Bronchial epithelial cell (primary cell): ENCODE results near the gene GTPBP1. TPM values are rescaled to one million over a fixed set of nuclear protein-coding genes. Genes with fewer than 3 reads are reported as not detected.

Experiments
- DNase-seq: peaks from one replicate; pipeline ENCODE4 v3.0.0-alpha.2; 2010; ENCODE audit warnings: low read depth
- FAIRE-seq: peaks from 2 replicates; lab custom pipeline; 2011; peaks lifted over from hg19 to GRCh38; lab: Jason Lieb, UNC
- H3K27me3 ChIP-seq: 2 replicates; pipeline ENCODE4 v1.5.1; 2011; ENCODE audit warnings: low read length; ENCODE audit not compliant: control insufficient read depth, insufficient read depth
- H3K36me3 ChIP-seq: 2 replicates; pipeline ENCODE4 v1.5.1; 2011; ENCODE audit warnings: low read length; ENCODE audit not compliant: control insufficient read depth, insufficient read depth
- H3K4me3 ChIP-seq: 2 replicates; pipeline ENCODE4 v1.5.1; 2011; ENCODE audit warnings: mild to moderate bottlenecking, low read depth, low read length, control low read depth
- total RNA-seq: library from RNA; depleted of rRNA; stranded (reverse); fragments of >200 nt; gene quantifications from 2 replicates; pipeline ENCODE4 v1.2.1, GENCODE V29; 2014
- TF ChIP-seq, protein P1 (sequence below): IDR thresholded peaks from 2 replicates; pipeline ENCODE4 v1.5.1; 2011; ENCODE audit warnings: mild to moderate bottlenecking, moderate library complexity, low read length, control low read depth, inconsistent platforms; ENCODE audit not compliant: insufficient read depth, severe bottlenecking

Gene GTPBP1
- total RNA-seq, 1 donor from 2014 or later = 28.7 TPM

DNA sequence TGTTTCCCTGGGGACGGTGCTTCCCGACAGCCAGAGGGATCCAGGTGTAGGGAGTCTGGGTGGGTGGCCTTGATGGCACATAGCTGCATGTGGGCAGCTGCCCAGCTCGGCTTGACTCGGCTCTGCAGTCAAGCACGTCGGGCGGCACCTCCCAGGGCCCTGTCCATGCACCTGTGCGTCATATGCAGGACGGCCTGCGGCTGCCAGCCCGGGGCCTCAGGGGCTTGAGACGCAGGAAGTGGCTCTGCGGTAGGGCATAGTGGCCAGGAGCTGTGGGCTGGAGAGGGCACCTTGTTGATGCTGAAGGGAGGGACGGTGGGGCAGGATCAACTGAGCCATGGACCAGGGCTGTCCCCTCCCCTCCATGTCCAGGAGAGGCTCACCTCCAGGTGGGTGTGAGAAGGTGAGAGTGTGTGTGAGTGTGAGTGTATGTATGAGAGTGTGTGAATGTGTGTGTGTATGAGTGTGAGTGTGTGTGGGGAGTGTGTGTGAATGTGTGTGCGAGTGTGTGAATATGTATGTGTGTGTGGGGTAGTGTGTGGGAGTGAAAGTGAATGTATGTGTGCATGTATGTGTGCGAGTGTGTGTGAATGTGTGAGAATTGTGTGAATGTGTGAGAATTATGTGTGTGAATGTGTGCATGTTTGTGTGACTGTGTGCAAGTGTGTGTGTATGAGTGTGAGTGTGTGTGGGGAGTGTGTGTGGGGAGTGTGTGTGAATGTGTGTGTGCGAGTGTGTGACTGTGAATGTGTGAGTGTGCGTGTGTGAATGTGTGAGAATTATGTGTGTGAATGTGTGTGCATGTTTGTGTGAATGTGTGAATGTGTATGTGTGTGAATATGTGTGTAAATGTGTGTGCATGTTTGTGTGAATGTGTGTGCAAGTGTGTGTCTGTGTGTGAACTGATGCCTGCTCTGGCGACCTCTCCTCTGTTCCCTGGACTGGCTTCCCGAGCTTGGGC, 55.7 kb downstream of the GTPBP1 start:
- Histone ChIP-seq H3K36me3 (no peaks in the 10 kb centered on the region), H3K27me3 (no peaks in the 10 kb centered on the region), H3K4me3 (no peak overlapping the region)
- FAIRE-seq = peak; percentile 97
- DNase-seq = no peak
- TF ChIP-seq, protein P1, sequence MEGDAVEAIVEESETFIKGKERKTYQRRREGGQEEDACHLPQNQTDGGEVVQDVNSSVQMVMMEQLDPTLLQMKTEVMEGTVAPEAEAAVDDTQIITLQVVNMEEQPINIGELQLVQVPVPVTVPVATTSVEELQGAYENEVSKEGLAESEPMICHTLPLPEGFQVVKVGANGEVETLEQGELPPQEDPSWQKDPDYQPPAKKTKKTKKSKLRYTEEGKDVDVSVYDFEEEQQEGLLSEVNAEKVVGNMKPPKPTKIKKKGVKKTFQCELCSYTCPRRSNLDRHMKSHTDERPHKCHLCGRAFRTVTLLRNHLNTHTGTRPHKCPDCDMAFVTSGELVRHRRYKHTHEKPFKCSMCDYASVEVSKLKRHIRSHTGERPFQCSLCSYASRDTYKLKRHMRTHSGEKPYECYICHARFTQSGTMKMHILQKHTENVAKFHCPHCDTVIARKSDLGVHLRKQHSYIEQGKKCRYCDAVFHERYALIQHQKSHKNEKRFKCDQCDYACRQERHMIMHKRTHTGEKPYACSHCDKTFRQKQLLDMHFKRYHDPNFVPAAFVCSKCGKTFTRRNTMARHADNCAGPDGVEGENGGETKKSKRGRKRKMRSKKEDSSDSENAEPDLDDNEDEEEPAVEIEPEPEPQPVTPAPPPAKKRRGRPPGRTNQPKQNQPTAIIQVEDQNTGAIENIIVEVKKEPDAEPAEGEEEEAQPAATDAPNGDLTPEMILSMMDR = no peak

- FAIRE-seq (no peak), DNase-seq (no peak)
- H3K27me3 ChIP-seq = no peaks in the 10 kb centered on the region
- H3K4me3 ChIP-seq = no peak overlapping the region
- TF ChIP-seq, protein P1 = no peak
- no peaks in the 10 kb centered on the region for H3K36me3 ChIP-seq
These were observed 56.8 kb downstream of the GTPBP1 start for GRCh38 chr22:38762551-38762983.

DNA sequence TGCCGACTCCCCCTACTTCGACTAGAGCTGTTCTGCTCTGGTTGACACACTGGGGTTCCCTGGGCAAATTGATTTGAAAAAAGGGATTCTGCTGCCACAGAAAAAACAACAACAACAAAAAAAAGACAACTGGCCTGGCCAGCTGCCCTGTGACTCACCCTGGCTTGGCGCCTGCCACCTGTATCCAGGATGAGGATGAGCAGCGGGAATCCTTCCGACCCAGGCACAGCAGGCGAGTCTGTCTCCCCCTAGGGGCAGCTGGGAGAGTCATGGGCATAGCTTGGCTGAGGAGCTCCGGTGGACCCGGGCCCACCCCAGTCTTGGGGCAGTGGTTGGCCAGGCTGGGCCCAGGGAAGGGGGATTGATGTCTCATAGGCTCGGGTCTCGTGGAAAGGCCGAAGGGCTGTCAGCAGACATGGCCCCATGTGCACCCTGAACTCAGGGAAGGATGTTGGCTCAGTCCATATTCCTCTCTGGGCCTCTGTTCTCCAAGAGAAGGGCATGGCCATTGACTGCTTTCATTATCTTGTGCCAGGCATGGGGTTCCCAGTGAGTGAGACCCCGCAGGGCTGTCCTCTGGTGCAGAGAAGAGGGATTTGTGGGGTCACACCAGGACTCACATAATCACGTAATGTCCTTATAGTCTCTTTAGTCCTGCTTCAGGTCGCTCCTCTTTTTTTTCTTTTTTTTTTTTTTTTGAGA, 60.5 kb downstream of the GTPBP1 start:
- TF ChIP-seq, protein P1 = peak; percentile 98

DNA sequence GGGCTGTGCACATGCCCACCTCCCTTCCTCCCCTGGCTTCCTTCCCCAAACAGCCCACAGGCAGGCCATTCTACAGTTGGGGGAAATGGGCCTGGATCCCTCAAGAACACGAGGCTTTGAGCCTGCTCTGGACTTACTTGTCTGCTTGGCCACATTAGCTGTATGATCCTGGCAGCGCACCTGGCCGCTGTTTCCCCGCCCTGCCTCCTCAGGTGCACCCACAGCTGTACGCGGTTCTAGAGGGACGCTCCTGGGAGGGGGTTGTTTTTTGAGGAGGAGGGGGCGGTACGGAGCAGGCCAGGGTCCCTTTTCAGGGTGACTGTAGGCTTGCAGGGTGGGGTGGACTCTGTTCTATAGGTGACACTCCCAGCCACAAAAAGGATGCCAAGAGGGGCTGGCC, 61.6 kb downstream of the GTPBP1 start:
- no peaks in the 10 kb centered on the region for H3K27me3 ChIP-seq
- H3K36me3 ChIP-seq = no peaks in the 10 kb centered on the region
- no peak for FAIRE-seq
- H3K4me3 ChIP-seq = no peak overlapping the region
- no peak for DNase-seq
- TF ChIP-seq, protein P1 = no peak

More for the DNA sequence above, 60.5 kb downstream of the GTPBP1 start:
- DNase-seq (peak; percentile 62), FAIRE-seq (peak; percentile 90)
- no peak overlapping the region for H3K4me3 ChIP-seq
- H3K36me3 ChIP-seq = no peaks in the 10 kb centered on the region
- no peaks in the 10 kb centered on the region for H3K27me3 ChIP-seq

DNA sequence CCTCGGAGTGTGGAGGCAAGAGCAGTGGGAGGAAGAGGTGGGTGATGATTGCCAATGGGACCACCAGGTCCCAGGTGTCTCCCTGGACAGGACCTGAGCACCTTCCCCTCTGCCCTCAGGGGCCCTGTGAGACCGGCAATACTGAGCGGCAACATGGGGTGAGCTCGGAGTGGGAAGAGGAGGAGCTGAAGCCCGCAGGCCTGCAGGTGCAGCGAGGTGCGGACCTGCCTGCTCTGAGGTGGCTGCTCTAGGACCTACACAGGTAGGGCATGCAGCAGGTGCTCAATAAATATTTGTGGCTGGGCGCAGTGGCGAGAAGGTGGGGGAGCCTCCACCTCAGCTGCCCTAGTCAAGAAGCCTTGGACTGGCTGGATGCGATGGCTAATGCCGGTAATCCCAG, 62.3 kb downstream of the GTPBP1 start:
- FAIRE-seq (no peak), DNase-seq (no peak)
- Histone ChIP-seq H3K4me3 (no peak overlapping the region), H3K27me3 (no peaks in the 10 kb centered on the region), H3K36me3 (no peaks in the 10 kb centered on the region)
- TF ChIP-seq, protein P1 = no peak
